ENCODE data around the gene CUBN.

Gene CUBN

GRCh38 chr10:16984242-16984641 lies 145.4 kb downstream of the CUBN start:
- DNase-seq: no peak

GRCh38 chr10:16976803-16977202 lies 152.8 kb downstream of the CUBN start:
- no peak for DNase-seq

GRCh38 chr10:16975188-16975587 lies 154.4 kb downstream of the CUBN start:
- DNase-seq: no peak

GRCh38 chr10:16968416-16969041 lies 161.1 kb downstream of the CUBN start:
- no peak for DNase-seq

DNA sequence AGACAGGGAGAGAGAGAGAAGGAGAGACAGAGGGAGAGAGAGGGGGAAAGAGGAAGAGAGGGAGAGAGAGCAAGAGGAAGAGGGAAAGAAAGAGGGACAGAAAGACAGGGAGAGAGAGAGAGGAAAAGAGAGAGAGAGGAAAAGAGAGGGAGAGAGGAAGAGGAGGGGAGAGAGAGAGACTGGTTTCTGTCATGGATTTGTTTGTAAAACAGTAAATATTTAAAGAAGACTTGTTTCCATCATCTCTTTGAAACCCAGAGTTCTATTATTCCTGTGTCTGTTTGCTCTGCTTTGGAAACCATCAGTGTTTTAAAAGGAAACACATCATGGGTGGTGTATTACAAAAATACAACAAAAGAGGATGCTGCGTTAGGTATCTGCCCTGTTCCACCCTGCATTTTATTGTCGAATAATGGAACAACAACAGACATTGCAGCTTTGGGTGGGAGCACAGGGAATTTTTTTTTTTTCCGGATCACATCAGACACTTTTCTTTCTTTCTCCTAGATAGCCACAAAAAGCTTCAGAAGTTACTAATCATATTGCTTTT lies 161.7 kb downstream of the CUBN start:
- no peak for DNase-seq

- no peak for DNase-seq
These were observed 162.4 kb downstream of the CUBN start for GRCh38 chr10:16966991-16967865.

DNA sequence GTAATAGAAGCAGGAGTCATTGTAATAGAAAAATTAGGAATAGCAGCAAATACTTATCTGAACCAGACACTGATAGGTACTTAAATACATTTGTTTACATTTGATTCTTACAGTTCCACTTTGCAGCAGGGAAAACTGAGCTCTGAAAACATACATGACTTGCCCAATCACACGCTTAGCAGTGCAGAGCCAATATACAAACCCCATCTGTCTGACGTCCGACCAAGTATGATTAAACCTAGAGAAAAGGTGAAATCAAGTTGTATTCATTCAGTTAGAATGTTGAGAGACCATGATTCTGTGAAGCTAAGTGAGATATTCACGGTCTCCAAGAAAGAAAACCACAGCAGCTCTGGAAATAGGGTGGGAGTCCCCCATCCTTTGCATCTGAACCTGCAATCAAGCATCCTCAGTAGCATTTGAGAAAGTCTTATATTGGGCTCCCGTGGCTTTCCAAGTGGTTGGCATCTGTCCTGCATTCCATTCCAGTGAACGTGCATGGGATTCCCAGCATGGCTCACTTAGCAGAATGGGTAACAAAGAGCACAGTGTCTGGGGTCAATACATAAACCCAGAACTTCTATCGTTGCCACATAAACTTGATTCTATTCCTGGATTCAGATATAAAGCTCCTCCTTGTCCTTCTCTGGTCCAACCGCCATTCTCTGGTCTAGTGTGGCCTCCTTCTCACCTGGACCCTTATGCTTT lies 163.7 kb downstream of the CUBN start:
- DNase-seq: no peak

GRCh38 chr10:16965344-16965616 lies 164.3 kb downstream of the CUBN start:
- DNase-seq: no peak

DNA sequence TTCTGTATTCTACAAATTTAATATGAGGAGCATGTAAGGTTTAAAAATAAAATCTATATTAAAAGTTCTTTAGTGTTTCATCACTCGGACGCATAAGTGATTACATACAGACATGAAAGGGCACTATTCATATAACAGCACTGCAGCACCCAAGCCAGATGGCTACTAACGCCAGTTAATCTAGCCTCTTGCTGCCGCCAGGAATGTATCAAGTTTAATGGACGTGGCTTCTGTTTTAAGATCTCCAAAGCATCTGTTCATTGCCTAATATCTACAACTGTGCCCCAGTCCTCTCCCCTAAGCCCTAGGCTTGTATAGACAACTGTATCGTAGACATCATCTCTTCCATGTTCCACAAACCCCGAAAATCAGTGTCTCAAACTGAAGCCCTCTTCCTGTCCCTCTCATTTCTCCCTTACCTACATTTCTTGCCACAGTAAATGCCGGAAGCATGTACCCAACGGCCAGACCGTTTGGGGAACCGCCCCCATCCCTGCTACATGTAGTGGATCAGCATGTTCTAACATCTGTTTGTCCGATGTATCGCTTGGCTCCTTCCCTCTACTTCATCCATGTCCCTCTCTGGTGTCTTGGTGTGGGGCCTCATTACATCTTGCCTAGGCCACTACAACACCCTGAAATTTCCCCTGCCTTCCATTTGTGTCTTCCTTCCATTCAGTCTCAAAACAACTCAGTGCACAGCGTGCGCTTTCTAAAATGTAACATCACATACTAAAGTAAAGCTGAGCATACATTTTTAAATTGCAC lies 164.9 kb downstream of the CUBN start:
- no peak for DNase-seq

- no peak for DNase-seq
These were observed 169.1 kb downstream of the CUBN start for GRCh38 chr10:16960551-16960950.

GRCh38 chr10:16957038-16957437 lies 172.6 kb downstream of the CUBN start:
- no peak for DNase-seq

- no peak for DNase-seq
These were observed 175.2 kb downstream of the CUBN start for GRCh38 chr10:16954280-16955030.

DNA sequence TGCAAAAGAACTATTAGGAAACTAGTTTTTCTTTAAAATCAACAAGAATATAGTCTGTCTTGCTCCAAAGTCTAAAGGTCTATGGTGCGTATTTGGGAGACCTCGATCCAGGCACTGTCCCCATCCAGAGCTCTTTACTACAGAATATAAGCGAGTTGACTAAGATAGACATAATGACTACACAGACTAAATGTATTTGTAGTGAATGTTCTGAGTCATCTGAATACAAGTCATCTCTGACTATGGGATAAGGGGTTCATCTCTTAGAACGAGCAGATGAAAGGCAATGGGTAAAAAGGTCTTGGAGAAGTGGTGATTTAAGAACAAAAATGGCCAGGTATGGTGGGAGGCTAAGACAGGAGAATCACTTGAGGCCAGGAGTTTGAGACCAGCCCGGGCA lies 176.3 kb downstream of the CUBN start:
- DNase-seq: no peak

GRCh38 chr10:16952610-16953009 lies 177.0 kb downstream of the CUBN start:
- no peak for DNase-seq

- DNase-seq: no peak
These were observed 177.5 kb downstream of the CUBN start for GRCh38 chr10:16952080-16952479.

DNA sequence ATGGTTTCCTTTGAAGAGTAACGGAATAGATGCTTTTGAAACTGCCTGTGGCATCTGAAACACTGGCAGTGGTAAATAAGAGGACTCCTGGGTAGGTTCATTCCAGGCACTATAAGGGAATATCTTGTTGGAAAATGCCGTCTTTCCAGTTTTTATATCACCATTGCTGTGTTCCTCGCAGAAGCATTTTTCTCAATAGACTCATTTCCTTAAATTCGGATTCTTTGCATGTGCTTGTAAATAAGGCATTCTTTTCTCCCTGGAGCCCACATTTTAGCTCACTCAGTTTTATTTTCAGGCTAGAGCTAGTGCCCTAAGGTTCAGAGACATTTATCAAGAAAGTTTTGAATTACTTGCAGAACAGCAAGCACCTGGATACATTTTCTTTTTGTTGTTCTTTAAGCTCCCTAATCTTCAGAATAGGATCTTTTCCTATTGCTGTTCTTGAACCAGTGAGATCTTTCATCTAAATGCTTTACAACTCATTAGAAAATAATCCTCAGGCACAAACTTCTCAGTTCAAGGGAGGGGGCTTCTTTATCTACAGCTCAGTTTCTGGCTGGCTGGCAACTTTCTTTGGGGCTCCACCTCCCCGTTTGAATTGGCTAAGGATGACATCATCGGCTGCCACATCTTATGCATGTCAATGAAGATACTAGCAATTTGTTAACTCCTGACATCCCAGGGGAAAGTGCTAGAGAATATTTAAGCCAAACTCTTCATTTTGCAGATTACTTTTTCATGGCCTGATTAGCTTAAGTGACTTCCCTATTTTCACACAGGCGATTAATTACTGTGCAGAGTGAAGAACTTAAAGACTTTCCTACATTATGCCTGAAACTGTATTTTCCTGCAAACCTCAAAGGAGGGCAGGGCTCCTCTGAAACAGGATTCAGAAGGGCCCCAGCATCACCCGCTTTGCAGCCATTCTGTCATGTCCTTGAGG lies 178.7 kb downstream of the CUBN start:
- DNase-seq: no peak

GRCh38 chr10:16949816-16950215 lies 179.8 kb downstream of the CUBN start:
- no peak for DNase-seq

- no peak for DNase-seq
These were observed 181.2 kb downstream of the CUBN start for GRCh38 chr10:16948361-16948760.

DNA sequence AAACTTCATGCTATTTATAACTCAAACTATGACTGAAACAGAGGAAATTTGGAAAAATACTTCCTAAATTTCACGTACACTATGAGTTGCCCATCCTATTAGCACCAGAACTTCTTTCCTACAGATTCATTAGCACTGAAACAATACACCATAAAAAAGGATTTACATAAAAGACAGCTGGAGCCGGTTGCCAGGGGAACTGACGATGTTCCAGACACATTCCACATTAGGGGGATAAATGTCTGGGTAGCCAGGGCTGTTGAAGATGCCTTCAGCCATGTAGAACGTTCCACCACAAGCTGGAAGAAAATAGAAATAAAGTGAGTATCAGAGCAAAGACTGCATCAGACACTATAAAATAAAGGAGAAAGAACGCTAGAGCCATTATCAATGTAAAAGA lies 182.5 kb downstream of the CUBN start:
- DNase-seq: no peak

GRCh38 chr10:16945593-16945992 lies 184.0 kb downstream of the CUBN start:
- DNase-seq: no peak

- DNase-seq: no peak
These were observed 184.6 kb downstream of the CUBN start for GRCh38 chr10:16944986-16945385.
